Liver (tissue), 3 donors: Measurements from ENCODE around the gene IRF3.

Experiments
- ATF3 ChIP-seq: IDR thresholded peaks from 2 replicates; pipeline ENCODE4 v1.6.1; 2016; ENCODE audit warnings: antibody characterized with exemption
- CTCF ChIP-seq: fragments of 150-350 bp; IDR thresholded peaks from 2 replicates; pipeline ENCODE4 v1.5.1; 2017; ENCODE audit warnings: improper control_type of control experiment, low read depth, low read length; ENCODE audit not compliant: missing input control
- donor health status: healthy.
- donor health status: healthy.

- TF ChIP-seq CTCF (no peak), ATF3 (no peak)
Observed at GRCh38 chr19:49614096-49614833, 51.4 kb downstream of the IRF3 start.
